Smooth muscle cell (in vitro differentiated cells): ENCODE measurements around the gene CGB7. TPM values are rescaled to one million over a fixed set of nuclear protein-coding genes. Genes with fewer than 3 reads are reported as not detected.
A peak's percentile ranks its signal among the peaks of the same experiment; 100 is the strongest.
"Not testable (repeated sequence)": the region's sequence is repeated elsewhere in the genome, so short reads cannot be mapped to it uniquely, and the experiment has no call there.

ENCODE experiments used
- DNase-seq: peaks from one replicate; lab custom pipeline; 2025; ENCODE audit not compliant: unreplicated experiment; lab: John Stamatoyannopoulos, UW
- H2AFZ ChIP-seq: fragments of 200-600 bp; sonication (generic); 2 replicates; pipeline ENCODE4 v1.6.0; 2016; ENCODE audit warnings: antibody characterized with exemption, low read depth, mild to moderate bottlenecking
- H3F3A ChIP-seq: fragments of 200-600 bp; sonication (generic); 2 replicates; pipeline ENCODE4 v1.6.0; 2017; ENCODE audit warnings: antibody characterized with exemption, low read depth
- H3K27ac ChIP-seq: fragments of 200-600 bp; sonication (generic); 2 replicates; pipeline ENCODE4 v1.5.1; 2016; ENCODE audit warnings: low read depth, mild to moderate bottlenecking
- H3K27me3 ChIP-seq: fragments of 200-600 bp; sonication (generic); 2 replicates; pipeline ENCODE4 v1.6.1; 2016; ENCODE audit warnings: low read depth, mild to moderate bottlenecking
- H3K36me3 ChIP-seq: fragments of 200-600 bp; sonication (generic); 2 replicates; pipeline ENCODE4 v1.5.1; 2016; ENCODE audit warnings: low read depth
- H3K4me1 ChIP-seq: fragments of 200-600 bp; sonication (generic); 2 replicates; pipeline ENCODE4 v1.5.1; 2016; ENCODE audit warnings: low read depth
- H3K4me2 ChIP-seq: fragments of 200-600 bp; sonication (generic); 2 replicates; pipeline ENCODE4 v1.6.0; 2016; ENCODE audit warnings: mild to moderate bottlenecking
- H3K4me3 ChIP-seq: fragments of 200-600 bp; sonication (generic); 2 replicates; pipeline ENCODE4 v1.5.1; 2016; ENCODE audit warnings: mild to moderate bottlenecking
- H3K79me2 ChIP-seq: fragments of 200-600 bp; sonication (generic); 2 replicates; pipeline ENCODE4 v1.6.0; 2016; ENCODE audit warnings: low read depth, mild to moderate bottlenecking
- H3K9ac ChIP-seq: fragments of 200-600 bp; sonication (generic); 2 replicates; pipeline ENCODE4 v1.6.0; 2016; ENCODE audit warnings: low read depth
- H3K9me3 ChIP-seq: fragments of 200-600 bp; sonication (generic); replicated peaks from 2 replicates; pipeline ENCODE4 v1.5.1; 2016; ENCODE audit warnings: low read depth
- H4K20me1 ChIP-seq: fragments of 200-600 bp; sonication (generic); 2 replicates; pipeline ENCODE4 v1.6.0; 2016; ENCODE audit warnings: low read depth
- WGBS: methylation state at CpG from one replicate; pipeline ENCODE4 v1.1.7; 2016; ENCODE audit warnings: low lambda C conversion rate; 5-methylcytosine and 5-hydroxymethylcytosine counted together
- polyA plus RNA-seq: library from polyadenylated mRNA; unstranded; fragments of >200 nt; fragmentation: Nextera tagmentation; extraction: Ambion mirVana; gene quantifications from 2 replicates; pipeline ENCODE4 v1.2.1, GENCODE V29; 2016
- total RNA-seq: library from RNA; depleted of rRNA; stranded (reverse); fragments of >200 nt; gene quantifications from 2 replicates; pipeline ENCODE4 v1.2.3, GENCODE V29; 2014
- TF ChIP-seq, protein P1 (sequence below): fragments of 200-600 bp; sonication (generic); IDR thresholded peaks from 2 replicates; pipeline ENCODE4 v1.5.1; 2017; ENCODE audit warnings: borderline replicate concordance, mild to moderate bottlenecking, antibody characterized with exemption; ENCODE audit not compliant: insufficient read depth, poor library complexity, severe bottlenecking

CGB7 gene
- total and polyA plus RNA-seq, 2 experiments from 2014 or later = 2.0 to 2.5 TPM

DNA sequence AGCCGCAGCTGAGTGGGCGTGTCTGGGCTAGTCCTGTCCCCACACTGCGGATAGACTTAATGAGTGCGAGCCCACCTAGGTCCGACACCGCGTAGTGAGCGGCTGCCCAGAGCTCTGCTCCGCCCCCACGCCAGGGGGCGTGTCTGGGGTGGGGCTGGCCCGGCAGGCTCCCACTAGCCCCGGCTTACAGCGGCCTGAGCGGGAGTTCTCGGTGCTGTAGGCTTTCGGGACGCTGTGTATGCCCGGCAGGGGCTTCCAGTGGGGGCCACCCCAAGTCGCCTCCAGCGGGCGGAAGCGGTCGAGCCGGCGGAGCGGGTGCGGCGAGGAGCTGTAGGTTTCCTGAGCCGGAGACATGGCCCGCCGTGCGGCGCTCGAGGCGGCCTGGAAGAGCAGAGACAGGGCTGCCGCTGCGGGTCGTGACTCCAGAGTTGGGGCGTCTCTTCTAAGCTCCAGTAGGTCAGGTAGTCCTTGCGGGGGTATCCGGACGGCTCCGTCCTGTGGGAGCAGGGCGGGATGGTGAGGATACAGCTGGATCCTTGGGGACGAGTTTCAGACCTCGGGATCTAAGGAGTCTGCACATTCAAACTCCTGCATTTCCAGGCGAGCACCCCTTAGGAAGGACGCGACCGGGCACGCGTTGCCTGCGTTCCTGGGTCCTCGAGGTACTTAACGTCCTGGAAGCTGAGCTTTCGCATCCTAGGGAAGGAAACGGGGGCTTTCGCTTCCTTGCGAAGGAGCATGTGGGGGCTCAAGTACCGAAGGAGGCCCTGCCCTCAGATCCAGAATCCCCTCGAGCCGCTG is 1.2 kb downstream of the CGB7 start:
- peak overlapping the region; percentile 28 for H2AFZ ChIP-seq
- H3K27ac ChIP-seq = no peak overlapping the region
- H4K20me1 ChIP-seq = peaks cover 15% of the 10 kb centered on the region
- peak overlapping the region; percentile 91 for H3K4me2 ChIP-seq
- peaks cover 3% of the 10 kb centered on the region for H3K4me1 ChIP-seq
- peak; percentile 25 for DNase-seq
- no peaks in the 10 kb centered on the region for H3K9me3 ChIP-seq
- H3K4me3 ChIP-seq = peak overlapping the region; percentile 53
- H3K27me3 ChIP-seq = no peaks in the 10 kb centered on the region
- no peaks in the 10 kb centered on the region for H3K36me3 ChIP-seq
- TF ChIP-seq, protein P1, sequence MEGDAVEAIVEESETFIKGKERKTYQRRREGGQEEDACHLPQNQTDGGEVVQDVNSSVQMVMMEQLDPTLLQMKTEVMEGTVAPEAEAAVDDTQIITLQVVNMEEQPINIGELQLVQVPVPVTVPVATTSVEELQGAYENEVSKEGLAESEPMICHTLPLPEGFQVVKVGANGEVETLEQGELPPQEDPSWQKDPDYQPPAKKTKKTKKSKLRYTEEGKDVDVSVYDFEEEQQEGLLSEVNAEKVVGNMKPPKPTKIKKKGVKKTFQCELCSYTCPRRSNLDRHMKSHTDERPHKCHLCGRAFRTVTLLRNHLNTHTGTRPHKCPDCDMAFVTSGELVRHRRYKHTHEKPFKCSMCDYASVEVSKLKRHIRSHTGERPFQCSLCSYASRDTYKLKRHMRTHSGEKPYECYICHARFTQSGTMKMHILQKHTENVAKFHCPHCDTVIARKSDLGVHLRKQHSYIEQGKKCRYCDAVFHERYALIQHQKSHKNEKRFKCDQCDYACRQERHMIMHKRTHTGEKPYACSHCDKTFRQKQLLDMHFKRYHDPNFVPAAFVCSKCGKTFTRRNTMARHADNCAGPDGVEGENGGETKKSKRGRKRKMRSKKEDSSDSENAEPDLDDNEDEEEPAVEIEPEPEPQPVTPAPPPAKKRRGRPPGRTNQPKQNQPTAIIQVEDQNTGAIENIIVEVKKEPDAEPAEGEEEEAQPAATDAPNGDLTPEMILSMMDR = peak; percentile 31
- 2% methylated on average over 60 of the region's 63 CpGs for WGBS
- H3F3A ChIP-seq = no peaks in the 10 kb centered on the region
- H3K9ac ChIP-seq = peak overlapping the region; percentile 1
- no peaks in the 10 kb centered on the region for H3K79me2 ChIP-seq

DNA sequence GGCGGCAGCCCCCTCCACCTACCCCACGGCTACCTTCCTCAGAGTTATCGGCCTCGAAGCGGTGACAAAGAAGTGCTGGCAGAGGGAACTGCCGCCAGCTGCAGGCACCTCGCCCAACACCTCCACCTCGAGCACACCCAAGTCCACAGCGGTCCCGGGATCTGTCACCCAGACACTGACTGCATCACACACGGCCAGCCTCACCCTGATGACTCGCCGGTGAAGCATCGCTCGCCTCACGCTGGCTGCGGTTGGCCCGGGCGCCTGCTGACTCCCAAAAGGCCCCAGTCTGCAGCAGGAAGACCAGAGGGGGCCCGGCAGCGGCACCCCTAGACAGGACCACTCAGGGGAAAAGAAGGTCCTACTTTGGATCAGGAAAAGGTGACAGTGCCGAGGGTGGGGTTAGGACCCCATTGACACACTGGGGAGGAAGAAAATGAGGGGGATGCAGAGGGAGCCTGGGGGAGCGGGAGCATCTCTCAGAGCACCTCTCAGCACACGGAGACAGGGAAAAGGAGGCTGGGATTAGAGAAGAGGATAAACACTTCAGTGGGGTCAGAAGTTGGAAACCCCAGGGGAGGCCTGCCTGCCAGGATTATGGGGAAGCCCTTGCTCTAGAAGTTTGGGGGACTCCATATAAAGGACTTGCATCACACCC is 7.0 kb downstream of the CGB7 start:
- DNase-seq, H3K27me3 ChIP-seq, H3F3A ChIP-seq, H3K9ac ChIP-seq, H3K79me2 ChIP-seq, H4K20me1 ChIP-seq, H3K4me1 ChIP-seq, H3K9me3 ChIP-seq, H3K4me3 ChIP-seq, H3K4me2 ChIP-seq, H2AFZ ChIP-seq, H3K36me3 ChIP-seq: not testable (repeated sequence)
- WGBS = 46% methylated on average over 23 of the region's 24 CpGs
- H3K27ac ChIP-seq = peak overlapping the region; percentile 53

DNA sequence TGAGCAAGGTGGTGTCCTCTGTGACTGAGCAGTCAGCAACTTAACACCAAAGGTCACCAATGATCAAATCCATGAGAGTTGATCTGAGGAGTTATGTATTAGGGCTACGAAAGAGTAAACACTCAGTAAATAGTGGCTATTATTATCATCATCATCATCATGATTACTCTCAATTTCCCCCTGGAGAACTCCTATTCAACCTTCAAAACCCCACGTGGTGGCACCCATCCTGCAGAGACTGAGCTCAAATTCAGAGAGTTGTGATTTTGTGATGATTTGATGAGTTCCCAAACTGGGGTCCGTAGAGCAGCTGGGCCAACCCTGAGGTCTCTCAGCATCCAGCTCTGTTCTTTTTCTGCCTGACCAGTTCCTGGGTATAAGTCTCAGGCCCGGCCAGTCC is 7.7 kb downstream of the CGB7 start:
- not testable (repeated sequence) for H3K9me3 ChIP-seq, H3F3A ChIP-seq, H3K27me3 ChIP-seq, H3K36me3 ChIP-seq, H3K4me3 ChIP-seq, H2AFZ ChIP-seq, H3K9ac ChIP-seq, H3K79me2 ChIP-seq, DNase-seq, H3K4me1 ChIP-seq, H4K20me1 ChIP-seq, H3K4me2 ChIP-seq
- WGBS = 87% methylated on average over 3 of the region's 4 CpGs
- peak overlapping the region; percentile 53 for H3K27ac ChIP-seq

DNA sequence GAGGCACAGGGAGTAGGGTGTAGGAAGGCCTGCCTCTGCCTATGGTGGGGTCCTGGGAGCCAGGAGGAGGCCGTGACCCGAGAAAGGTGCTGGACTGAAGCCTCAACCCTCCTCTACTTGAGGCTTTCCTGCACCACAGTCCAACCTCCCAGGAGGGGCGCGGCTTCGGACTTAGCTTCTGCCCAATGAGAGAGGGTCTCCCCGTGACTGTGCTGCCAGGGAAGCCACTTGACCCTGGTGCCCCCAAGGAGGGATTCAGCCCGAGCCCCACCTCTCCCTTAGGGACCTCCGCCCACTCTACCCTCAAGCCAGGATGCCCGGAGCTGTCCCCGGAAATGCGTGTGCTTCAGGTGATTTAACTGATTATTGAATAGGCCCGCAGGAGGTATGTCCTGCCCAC is 8.5 kb downstream of the CGB7 start, which contains the start of gene CGB8:
TSS of gene CGB8 (minus strand) at position 101 of the 400 bp plus-strand sequence. CDS start 372 bp downstream, outside the sequence.
- not testable (repeated sequence) for H3K36me3 ChIP-seq, H3K27ac ChIP-seq, H3F3A ChIP-seq, H3K9ac ChIP-seq, H3K4me1 ChIP-seq, H3K27me3 ChIP-seq, H3K4me2 ChIP-seq, H3K4me3 ChIP-seq, H3K9me3 ChIP-seq, H2AFZ ChIP-seq, H4K20me1 ChIP-seq, H3K79me2 ChIP-seq, DNase-seq
- WGBS = 83% methylated on average over 10 of the region's 12 CpGs

DNA sequence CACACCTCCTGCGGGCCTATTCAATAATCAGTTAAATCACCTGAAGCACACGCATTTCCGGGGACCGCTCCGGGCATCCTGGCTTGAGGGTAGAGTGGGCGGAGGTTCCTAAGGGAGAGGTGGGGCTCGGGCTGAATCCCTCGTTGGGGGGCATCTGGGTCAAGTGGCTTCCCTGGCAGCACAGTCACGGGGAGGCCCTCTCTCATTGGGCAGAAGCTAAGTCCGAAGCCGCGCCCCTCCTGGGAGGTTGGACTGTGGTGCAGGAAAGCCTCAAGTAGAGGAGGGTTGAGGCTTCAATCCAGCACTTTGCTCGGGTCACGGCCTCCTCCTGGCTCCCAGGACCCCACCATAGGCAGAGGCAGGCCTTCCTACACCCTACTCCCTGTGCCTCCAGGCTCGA is 14.0 kb downstream of the CGB7 start, which contains the start of gene CGB5:
TSS of gene CGB5 (plus strand) at position 301 of the 400 bp plus-strand sequence. CDS start 362 bp downstream, outside the sequence.
- WGBS = 83% methylated on average over 15 of the region's 15 CpGs
- not testable (repeated sequence) for H3K4me3 ChIP-seq, H4K20me1 ChIP-seq, H3F3A ChIP-seq, H3K27me3 ChIP-seq, DNase-seq, H3K9ac ChIP-seq, H3K4me1 ChIP-seq, H3K36me3 ChIP-seq, H3K4me2 ChIP-seq, H3K79me2 ChIP-seq, H3K9me3 ChIP-seq, H2AFZ ChIP-seq, H3K27ac ChIP-seq

DNA sequence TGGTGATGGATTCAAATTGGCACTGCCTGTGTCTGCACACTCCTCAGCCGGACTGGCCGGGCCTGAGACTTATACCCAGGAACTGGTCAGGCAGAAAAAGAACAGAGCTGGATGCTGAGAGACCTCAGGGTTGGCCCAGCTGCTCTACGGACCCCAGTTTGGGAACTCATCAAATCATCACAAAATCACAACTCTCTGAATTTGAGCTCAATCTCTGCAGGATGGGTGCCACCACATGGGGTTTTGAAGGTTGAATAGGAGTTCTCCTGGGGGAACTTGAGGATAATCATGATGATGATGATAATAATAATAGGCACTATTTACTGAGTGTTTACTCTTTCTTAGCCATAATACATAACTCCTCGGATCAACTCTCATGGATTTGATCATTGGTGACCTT is 14.9 kb downstream of the CGB7 start:
- not testable (repeated sequence) for H3K27ac ChIP-seq, H3K9me3 ChIP-seq, H3K79me2 ChIP-seq, H2AFZ ChIP-seq, H3K36me3 ChIP-seq, H3K4me1 ChIP-seq, H3K4me2 ChIP-seq, H3K4me3 ChIP-seq, H3F3A ChIP-seq, H3K27me3 ChIP-seq, H3K9ac ChIP-seq, DNase-seq, H4K20me1 ChIP-seq
- 99% methylated on average over 3 of the region's 4 CpGs for WGBS
